IMR-90 (cell line): ENCODE data around the gene RRP9. TPM values are rescaled to one million over a fixed set of nuclear protein-coding genes. Genes with fewer than 3 reads are reported as not detected.

Experiments
- ATAC-seq: fragments of 200-7000 bp; cut with Tn5 transposase; 2 replicates; pipeline ENCODE4 v1.9.1; 2020; ENCODE audit warnings: low read depth, mild to moderate bottlenecking, moderate library complexity
- BruUV-seq: library from RNA; stranded (reverse); fragments of 400-500 nt; replicated peaks from 2 replicates; lab custom pipeline; 2021; lab: Mats Ljungman, UMichigan
- CTCF ChIA-PET: fragments of 300-600 bp; formaldehyde crosslinking; extraction: SDS; loops from one replicate; lab custom pipeline; 2021; ENCODE audit warnings: antibody characterized with exemption; lab: Yijun Ruan, JAX
- POLR2A ChIA-PET: fragments of 300-600 bp; sonication (Branson Sonifier 250); formaldehyde crosslinking; loops from one replicate; lab custom pipeline; 2022; ENCODE audit warnings: antibody characterized with exemption; ENCODE audit not compliant: unreplicated experiment; lab: Charles Lee
- DNase-seq: peaks from one replicate; pipeline ENCODE4 v3.0.0; 2013
- H2AFZ ChIP-seq: replicated peaks from 2 replicates; pipeline ENCODE3; 2013; ENCODE audit warnings: low read length, mild to moderate bottlenecking; ENCODE audit not compliant: poor library complexity
- H2AK5ac ChIP-seq: 2 replicates; pipeline ENCODE4 v1.6.1; 2013; ENCODE audit warnings: low read depth, low read length, inconsistent platforms
- H2AK9ac ChIP-seq: replicated peaks from 2 replicates; pipeline ENCODE3; 2013; ENCODE audit warnings: mild to moderate bottlenecking, low read depth, low read length, moderate library complexity; ENCODE audit not compliant: poor library complexity
- H2BK120ac ChIP-seq: 2 replicates; pipeline ENCODE4 v1.6.1; 2013; ENCODE audit warnings: low read depth, low read length, inconsistent platforms
- H2BK15ac ChIP-seq: 3 replicates; pipeline ENCODE4 v1.6.1; 2013; ENCODE audit warnings: low read depth, low read length, inconsistent platforms
- H2BK20ac ChIP-seq: 2 replicates; pipeline ENCODE4 v1.6.1; 2013; ENCODE audit warnings: low read depth, mild to moderate bottlenecking, inconsistent platforms, low read length, moderate library complexity
- H2BK5ac ChIP-seq: 2 replicates; pipeline ENCODE4 v1.6.1; 2013; ENCODE audit warnings: mild to moderate bottlenecking, low read depth, low read length, inconsistent platforms; ENCODE audit not compliant: poor library complexity, severe bottlenecking
- H3K14ac ChIP-seq: replicated peaks from 2 replicates; pipeline ENCODE4 v1.6.1; 2013; ENCODE audit warnings: low read depth, low read length, inconsistent platforms
- H3K18ac ChIP-seq: 2 replicates; pipeline ENCODE4 v1.6.1; 2013; ENCODE audit warnings: low read depth, low read length, control low read depth
- H3K23ac ChIP-seq: 2 replicates; pipeline ENCODE4 v1.6.1; 2013; ENCODE audit warnings: low read depth, low read length, inconsistent platforms
- H3K27ac ChIP-seq: 2 replicates; pipeline ENCODE4 v1.5.1; 2013; ENCODE audit warnings: mild to moderate bottlenecking, control low read depth, low read length; ENCODE audit not compliant: insufficient read depth
- H3K27me3 ChIP-seq: 2 replicates; pipeline ENCODE4 v1.6.1; 2013; ENCODE audit warnings: low read length; ENCODE audit not compliant: control insufficient read depth, insufficient read depth
- H3K36me3 ChIP-seq: 2 replicates; pipeline ENCODE4 v1.6.1; 2013; ENCODE audit warnings: low read length, mixed read lengths; ENCODE audit not compliant: control insufficient read depth, insufficient read depth
- H3K4ac ChIP-seq: 2 replicates; pipeline ENCODE4 v1.6.1; 2013; ENCODE audit warnings: low read depth, low read length, inconsistent platforms
- H3K4me1 ChIP-seq: 2 replicates; pipeline ENCODE4 v1.6.1; 2013; ENCODE audit warnings: low read length, mixed read lengths; ENCODE audit not compliant: control insufficient read depth, insufficient read depth
- H3K4me2 ChIP-seq: 2 replicates; pipeline ENCODE4 v1.6.1; 2013; ENCODE audit warnings: low read depth, mild to moderate bottlenecking, control low read depth, low read length, moderate library complexity
- H3K4me3 ChIP-seq: 2 replicates; pipeline ENCODE4 v1.5.1; 2013; ENCODE audit warnings: low read depth, mild to moderate bottlenecking, control low read depth, low read length, moderate library complexity; ENCODE audit not compliant: insufficient read depth
- H3K56ac ChIP-seq: 2 replicates; pipeline ENCODE4 v1.6.1; 2013; ENCODE audit warnings: low read length, inconsistent platforms; ENCODE audit not compliant: insufficient read depth; ENCODE audit errors: extremely low read depth
- H3K79me1 ChIP-seq, 2 experiments: 2 replicates each; pipeline ENCODE4 v1.6.1; 2013; ENCODE audit warnings: low read length in 2 of 2, inconsistent platforms in 1 of 2, low read depth in 1 of 2
- H3K9ac ChIP-seq: 2 replicates; pipeline ENCODE4 v1.6.1; 2013; ENCODE audit warnings: low read depth, low read length, control low read depth
- H3K9me1 ChIP-seq: 2 replicates; pipeline ENCODE4 v1.6.1; 2013; ENCODE audit warnings: low read length, inconsistent platforms; ENCODE audit not compliant: insufficient read depth
- H3K9me3 ChIP-seq: 2 replicates; pipeline ENCODE4 v1.6.1; 2013; ENCODE audit warnings: low read length; ENCODE audit not compliant: control insufficient read depth, insufficient read depth
- H4K20me1 ChIP-seq: 2 replicates; pipeline ENCODE4 v1.6.1; 2013; ENCODE audit warnings: low read length, inconsistent platforms; ENCODE audit not compliant: insufficient read depth
- H4K5ac ChIP-seq: 2 replicates; pipeline ENCODE4 v1.6.1; 2013; ENCODE audit warnings: mild to moderate bottlenecking, low read depth, low read length, control low read depth
- H4K8ac ChIP-seq, 2 experiments: 2 replicates each; pipeline ENCODE4 v1.6.1; 2013; ENCODE audit warnings: low read depth in 2 of 2, low read length in 2 of 2, control low read depth in 1 of 2, inconsistent platforms in 1 of 2
- H4K91ac ChIP-seq: 2 replicates; pipeline ENCODE4 v1.6.1; 2013; ENCODE audit warnings: low read depth, low read length, inconsistent platforms; ENCODE audit not compliant: insufficient read depth
- BHLHE40 ChIP-seq: fragments of 150-350 bp; IDR thresholded peaks from 2 replicates; pipeline ENCODE4 v1.6.1; 2016; ENCODE audit warnings: mild to moderate bottlenecking, low read depth, low read length
- CHD1 ChIP-seq: IDR thresholded peaks from 2 replicates; pipeline ENCODE4 v1.6.1; 2012; ENCODE audit warnings: low read depth, low read length, improper control_type of control experiment
- MAFK ChIP-seq: IDR thresholded peaks from 2 replicates; pipeline ENCODE4 v1.6.1; 2012; ENCODE audit warnings: low read depth, low read length, improper control_type of control experiment
- NFE2L2 ChIP-seq: fragments of 150-350 bp; IDR thresholded peaks from 2 replicates; pipeline ENCODE4 v1.6.1; 2016; ENCODE audit warnings: low read depth, mild to moderate bottlenecking, low read length
- RAD21 ChIP-seq: IDR thresholded peaks from 2 replicates; pipeline ENCODE4 v1.6.1; 2012; ENCODE audit warnings: low read length, improper control_type of control experiment
- RFX5 ChIP-seq: IDR thresholded peaks from 2 replicates; pipeline ENCODE4 v1.8.0; 2012; ENCODE audit warnings: low read depth, mild to moderate bottlenecking, low read length, moderate library complexity
- SMC3 ChIP-seq: fragments of 150-350 bp; IDR thresholded peaks from 2 replicates; pipeline ENCODE4 v1.6.1; 2016; ENCODE audit warnings: low read depth, mild to moderate bottlenecking, antibody characterized with exemption, low read length, moderate library complexity
- WGBS, 2 experiments: methylation state at CpG; one replicate each; pipeline versions ENCODE4 v1.1.5 to v1.1.7; 2013; ENCODE audit warnings: missing lambda C conversion rate in 2 of 2; ENCODE audit not compliant: insufficient read length in 1 of 2; ENCODE audit errors: extremely low coverage in 2 of 2; 5-methylcytosine and 5-hydroxymethylcytosine counted together
- dilution Hi-C: fragments of 300-500 bp; cut with HindIII; formaldehyde crosslinking; loops from one replicate; pipeline ENCODE4 v1.14.3; 2018; ENCODE audit warnings: low sequenced_read_pairs; ENCODE audit not compliant: unreplicated experiment
- in situ Hi-C: fragments of 300-500 bp; cut with MboI; formaldehyde crosslinking; loops from 3 replicates; pipeline ENCODE4 v1.14.3; 2019; ENCODE audit warnings: low sequenced_read_pairs, inconsistent platforms, mixed read lengths
- intact Hi-C: fragments of 100-400 bp; cut with micrococcal nuclease; formaldehyde crosslinking; loops from 2 replicates; pipeline ENCODE4 v1.10.0; 2022
- polyA plus RNA-seq, 3 experiments: library from polyadenylated mRNA; depleted of rRNA; stranded (reverse); fragments of >200 nt; gene quantifications; 2 replicates each; pipeline ENCODE4 v1.2.3, GENCODE V29; 2012; ENCODE audit warnings: low replicate concordance in 1 of 3
- total RNA-seq: library from RNA; depleted of rRNA; stranded (reverse); fragments of >200 nt; gene quantifications from 2 replicates; pipeline ENCODE4 v1.2.3, GENCODE V29; 2012
- TF ChIP-seq, protein P1 (sequence below): conservative IDR thresholded peaks from 2 replicates; pipeline ENCODE4 v1.5.1; 2012; ENCODE audit warnings: mild to moderate bottlenecking, low read depth, low read length, improper control_type of control experiment
- TF ChIP-seq, protein P2 (sequence below): fragments of 150-350 bp; IDR thresholded peaks from 2 replicates; pipeline ENCODE4 v1.6.1; 2016; ENCODE audit warnings: low read depth, mild to moderate bottlenecking, low read length, moderate library complexity, borderline replicate concordance
- TF ChIP-seq, protein P3 (sequence below): fragments of 150-350 bp; IDR thresholded peaks from 2 replicates; pipeline ENCODE4 v1.6.1; 2017; ENCODE audit warnings: mild to moderate bottlenecking, antibody characterized with exemption, low read length, low read depth

Gene RRP9
- total and polyA plus RNA-seq, 2 of the 4 experiments (the other 2 are of a cell fraction), result 30.9 to 39.8 TPM

DNA sequence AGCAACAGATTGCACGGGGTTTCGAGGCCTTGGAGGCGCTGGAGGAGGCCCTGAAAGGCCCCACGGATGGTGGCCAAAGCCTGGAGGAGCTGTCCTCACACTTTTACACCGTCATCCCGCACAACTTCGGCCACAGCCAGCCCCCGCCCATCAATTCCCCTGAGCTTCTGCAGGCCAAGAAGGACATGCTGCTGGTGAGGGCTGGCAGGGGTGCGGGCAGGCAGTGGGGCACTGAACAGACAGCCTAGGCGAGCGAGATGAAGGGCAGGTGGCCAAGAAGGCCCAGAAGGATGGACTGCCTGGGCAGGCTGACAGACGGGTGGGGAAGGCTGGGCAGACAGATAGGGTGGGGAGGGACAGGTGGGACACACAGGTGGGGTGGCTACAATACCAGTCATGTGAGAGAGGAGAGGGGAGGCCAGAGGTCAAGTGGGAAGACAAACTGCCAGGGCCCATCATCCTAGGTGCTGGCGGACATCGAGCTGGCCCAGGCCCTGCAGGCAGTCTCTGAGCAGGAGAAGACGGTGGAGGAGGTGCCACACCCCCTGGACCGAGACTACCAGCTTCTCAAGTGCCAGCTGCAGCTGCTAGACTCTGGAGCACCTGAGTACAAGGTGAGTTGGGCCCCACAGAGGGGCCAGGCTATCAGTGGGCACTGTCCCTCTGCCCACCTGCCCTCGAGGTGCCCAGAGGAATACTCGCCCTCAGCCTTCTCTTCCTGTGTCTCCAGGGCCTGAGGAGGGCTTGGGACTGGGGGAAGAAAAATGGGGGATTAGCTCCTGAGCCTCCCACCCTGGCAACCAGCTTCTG, 3.5 kb upstream of the RRP9 start (continued):
- TF ChIP-seq RAD21, result no peak

DNA sequence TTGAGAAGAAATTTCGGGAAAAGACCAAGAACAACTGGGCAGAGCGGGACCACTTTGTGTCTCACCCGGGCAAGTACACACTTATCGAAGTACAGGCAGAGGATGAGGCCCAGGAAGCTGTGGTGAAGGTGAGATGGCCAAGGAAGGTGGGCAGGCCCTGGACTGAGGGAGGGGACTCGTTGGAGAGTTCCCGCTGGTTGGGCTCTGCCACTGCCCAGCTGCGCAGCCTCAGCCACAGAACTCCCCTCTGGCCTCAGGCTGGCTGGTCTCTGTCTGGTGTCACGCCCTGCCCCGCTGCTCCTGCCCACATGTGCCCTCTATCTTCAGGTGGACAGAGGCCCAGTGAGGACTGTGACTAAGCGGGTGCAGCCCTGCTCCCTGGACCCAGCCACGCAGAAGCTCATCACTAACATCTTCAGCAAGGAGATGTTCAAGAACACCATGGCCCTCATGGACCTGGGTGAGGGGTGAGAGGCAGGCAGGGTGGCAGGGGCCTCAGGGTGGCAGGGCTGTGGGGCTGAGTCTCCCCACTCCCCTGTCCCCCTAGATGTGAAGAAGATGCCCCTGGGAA, 2.8 kb upstream of the RRP9 start:
- Histone ChIP-seq H2BK120ac (no peak overlapping the region), H3K56ac (no peak overlapping the region), H2BK15ac (no peak overlapping the region), H3K18ac (no peak overlapping the region), H3K9me1 (peaks cover 12% of the 10 kb centered on the region), H3K9ac (no peak overlapping the region), H3K23ac (no peak overlapping the region), H3K79me1 (peaks cover 18 to 29% of the 10 kb centered on the region in 2 experiments; a peak in 3 of 4 replicates), H3K27me3 (no peaks in the 10 kb centered on the region), H3K4me3 (no peak overlapping the region), H3K36me3 (peaks cover 2% of the 10 kb centered on the region; the same call in 1 of the 2 replicates), H4K5ac (no peak overlapping the region), H2AK9ac (peak overlapping the region; percentile 8), H3K14ac (no peak overlapping the region), H3K27ac (no peak overlapping the region), H2AFZ (no peak overlapping the region), H4K8ac (no peak overlapping the region), H4K20me1 (peaks cover 9% of the 10 kb centered on the region), H2AK5ac (no peak overlapping the region), H4K91ac (no peak overlapping the region), H3K9me3 (no peaks in the 10 kb centered on the region), H2BK20ac (no peak overlapping the region), H2BK5ac (no peak overlapping the region), H3K4me1 (peaks cover 13% of the 10 kb centered on the region), H3K4me2 (no peak overlapping the region), H3K4ac (no peak overlapping the region)
- dilution Hi-C loops (no loop called here), intact Hi-C loops (loop anchor here (5.0 kb wide), 1 partner anchor 198 kb away; no protein-coding TSS in a partner anchor), in situ Hi-C loops (loop anchor here (25.0 kb wide), 1 partner anchor 557 kb away; the partner anchor contains the start of genes MANF and RBM15B)
- TF ChIP-seq, protein P1, sequence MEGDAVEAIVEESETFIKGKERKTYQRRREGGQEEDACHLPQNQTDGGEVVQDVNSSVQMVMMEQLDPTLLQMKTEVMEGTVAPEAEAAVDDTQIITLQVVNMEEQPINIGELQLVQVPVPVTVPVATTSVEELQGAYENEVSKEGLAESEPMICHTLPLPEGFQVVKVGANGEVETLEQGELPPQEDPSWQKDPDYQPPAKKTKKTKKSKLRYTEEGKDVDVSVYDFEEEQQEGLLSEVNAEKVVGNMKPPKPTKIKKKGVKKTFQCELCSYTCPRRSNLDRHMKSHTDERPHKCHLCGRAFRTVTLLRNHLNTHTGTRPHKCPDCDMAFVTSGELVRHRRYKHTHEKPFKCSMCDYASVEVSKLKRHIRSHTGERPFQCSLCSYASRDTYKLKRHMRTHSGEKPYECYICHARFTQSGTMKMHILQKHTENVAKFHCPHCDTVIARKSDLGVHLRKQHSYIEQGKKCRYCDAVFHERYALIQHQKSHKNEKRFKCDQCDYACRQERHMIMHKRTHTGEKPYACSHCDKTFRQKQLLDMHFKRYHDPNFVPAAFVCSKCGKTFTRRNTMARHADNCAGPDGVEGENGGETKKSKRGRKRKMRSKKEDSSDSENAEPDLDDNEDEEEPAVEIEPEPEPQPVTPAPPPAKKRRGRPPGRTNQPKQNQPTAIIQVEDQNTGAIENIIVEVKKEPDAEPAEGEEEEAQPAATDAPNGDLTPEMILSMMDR, result no peak
- TF ChIP-seq CHD1 (no peak), MAFK (no peak), SMC3 (no peak), BHLHE40 (no peak), RFX5 (no peak), NFE2L2 (no peak)
- TF ChIP-seq, protein P2, sequence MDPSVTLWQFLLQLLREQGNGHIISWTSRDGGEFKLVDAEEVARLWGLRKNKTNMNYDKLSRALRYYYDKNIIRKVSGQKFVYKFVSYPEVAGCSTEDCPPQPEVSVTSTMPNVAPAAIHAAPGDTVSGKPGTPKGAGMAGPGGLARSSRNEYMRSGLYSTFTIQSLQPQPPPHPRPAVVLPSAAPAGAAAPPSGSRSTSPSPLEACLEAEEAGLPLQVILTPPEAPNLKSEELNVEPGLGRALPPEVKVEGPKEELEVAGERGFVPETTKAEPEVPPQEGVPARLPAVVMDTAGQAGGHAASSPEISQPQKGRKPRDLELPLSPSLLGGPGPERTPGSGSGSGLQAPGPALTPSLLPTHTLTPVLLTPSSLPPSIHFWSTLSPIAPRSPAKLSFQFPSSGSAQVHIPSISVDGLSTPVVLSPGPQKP, result no peak
- TF ChIP-seq, protein P3, sequence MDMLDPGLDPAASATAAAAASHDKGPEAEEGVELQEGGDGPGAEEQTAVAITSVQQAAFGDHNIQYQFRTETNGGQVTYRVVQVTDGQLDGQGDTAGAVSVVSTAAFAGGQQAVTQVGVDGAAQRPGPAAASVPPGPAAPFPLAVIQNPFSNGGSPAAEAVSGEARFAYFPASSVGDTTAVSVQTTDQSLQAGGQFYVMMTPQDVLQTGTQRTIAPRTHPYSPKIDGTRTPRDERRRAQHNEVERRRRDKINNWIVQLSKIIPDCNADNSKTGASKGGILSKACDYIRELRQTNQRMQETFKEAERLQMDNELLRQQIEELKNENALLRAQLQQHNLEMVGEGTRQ, result no peak
- CTCF ChIA-PET, result no interaction called here
- no peak for DNase-seq
- no peak for ATAC-seq
- no TSS peak for BruUV-seq
- POLR2A ChIA-PET, result no interaction called here
- WGBS, 2 experiments, result 85% methylated on average over 4 of the region's 11 CpGs; no CpG with 5 or more reads in 1 of the 2 experiments
